H1 (cell line): ENCODE results near the gene OR2L3. TPM values are rescaled to one million over a fixed set of nuclear protein-coding genes. Genes with fewer than 3 reads are reported as not detected.
"Not testable (repeated sequence)": the region's sequence is repeated elsewhere in the genome, so short reads cannot be mapped to it uniquely, and the experiment has no call there.

Experiments used
- CTCF ChIA-PET: fragments of 300-600 bp; sonication (Branson Sonifier 250); formaldehyde crosslinking; loops from one replicate; lab custom pipeline; 2021; ENCODE audit not compliant: partially characterized antibody; lab: Charles Lee
- POLR2A ChIA-PET: fragments of 300-600 bp; sonication (Branson Sonifier 250); formaldehyde crosslinking; loops from one replicate; lab custom pipeline; 2021; ENCODE audit warnings: inconsistent platforms; ENCODE audit not compliant: partially characterized antibody; lab: Charles Lee
- DNase-seq, 2 experiments: peaks; one replicate each; pipeline versions ENCODE4 v3.0.0 to v3.0.0-alpha.2; 2010 to 2022; ENCODE audit warnings: low spot score in 2 of 2, low read depth in 1 of 2, mixed read lengths in 1 of 2
- FAIRE-seq: peaks from 2 replicates; lab custom pipeline; 2011; peaks lifted over from hg19 to GRCh38; lab: Jason Lieb, UNC
- H2AFZ ChIP-seq: 2 replicates; pipeline ENCODE4 v1.8.1; 2012; ENCODE audit warnings: low read length, inconsistent platforms
- H2AK5ac ChIP-seq: 2 replicates; pipeline ENCODE4 v1.6.1; 2013; ENCODE audit warnings: low read depth, low read length
- H2BK120ac ChIP-seq: replicated peaks from 2 replicates; pipeline ENCODE3; 2013; ENCODE audit warnings: low read depth, low read length, inconsistent platforms
- H2BK12ac ChIP-seq: 2 replicates; pipeline ENCODE4 v1.6.1; 2013; ENCODE audit warnings: low read depth, low read length
- H2BK15ac ChIP-seq: 2 replicates; pipeline ENCODE4 v1.6.1; 2013; ENCODE audit warnings: low read length
- H2BK20ac ChIP-seq: 2 replicates; pipeline ENCODE4 v1.6.1; 2013; ENCODE audit warnings: low read length
- H2BK5ac ChIP-seq: 2 replicates; pipeline ENCODE4 v1.6.1; 2013; ENCODE audit warnings: low read depth, low read length
- H3K14ac ChIP-seq: 2 replicates; pipeline ENCODE4 v1.6.1; 2013; ENCODE audit warnings: inconsistent platforms; ENCODE audit not compliant: insufficient read length
- H3K18ac ChIP-seq: 2 replicates; pipeline ENCODE4 v1.6.1; 2013; ENCODE audit warnings: low read length; ENCODE audit errors: extremely low read depth
- H3K23ac ChIP-seq: 2 replicates; pipeline ENCODE4 v1.6.1; 2013; ENCODE audit warnings: inconsistent platforms; ENCODE audit not compliant: insufficient read length
- H3K23me2 ChIP-seq: 2 replicates; pipeline ENCODE4 v1.6.1; 2013; ENCODE audit warnings: low read depth, low read length
- H3K27ac ChIP-seq: 2 replicates; pipeline ENCODE4 v1.6.1; 2011; ENCODE audit warnings: low read depth, low read length, inconsistent platforms
- H3K27me3 ChIP-seq, 4 experiments: replicated peaks in 1 of 4; 1 replicate in 1 of 4; 2 replicates in 3 of 4; pipeline versions ENCODE4 v1.6.1 to v1.8.1; 2011 to 2013; ENCODE audit warnings: low read length in 3 of 4, mild to moderate bottlenecking in 3 of 4, inconsistent platforms in 2 of 4, mixed read lengths in 2 of 4, moderate library complexity in 1 of 4; ENCODE audit not compliant: control insufficient read depth in 3 of 4, insufficient read depth in 3 of 4; ENCODE audit errors: extremely low read depth in 1 of 4
- H3K36me3 ChIP-seq, 4 experiments: 2 replicates each; pipeline versions ENCODE4 v1.6.1 to v1.8.1; 2011 to 2013; ENCODE audit warnings: mild to moderate bottlenecking in 4 of 4, low read length in 3 of 4, moderate library complexity in 2 of 4, control low read depth in 1 of 4, inconsistent platforms in 1 of 4; ENCODE audit not compliant: insufficient read depth in 4 of 4, control insufficient read depth in 2 of 4
- H3K4ac ChIP-seq: replicated peaks from 2 replicates; pipeline ENCODE3; 2013; ENCODE audit warnings: low read length, low read depth, mixed read lengths, inconsistent platforms; ENCODE audit not compliant: insufficient read length
- H3K4me1 ChIP-seq, 4 experiments: replicated peaks in 1 of 4; 1 replicate in 1 of 4; 2 replicates in 3 of 4; pipeline versions ENCODE4 v1.6.1 to v1.8.1; 2011 to 2013; ENCODE audit warnings: low read length in 3 of 4, inconsistent platforms in 2 of 4, mixed read lengths in 1 of 4; ENCODE audit not compliant: insufficient read depth in 4 of 4, control insufficient read depth in 3 of 4
- H3K4me2 ChIP-seq, 2 experiments: 2 replicates each; pipeline versions ENCODE4 v1.6.1 to v1.8.1; 2011 to 2013; ENCODE audit warnings: low read depth in 2 of 2, low read length in 2 of 2, control low read depth in 1 of 2, inconsistent platforms in 1 of 2, mild to moderate bottlenecking in 1 of 2; ENCODE audit not compliant: insufficient read depth in 1 of 2
- H3K4me3 ChIP-seq, 4 experiments: fragments of 200-600, 300-600 bp in 1 of 4; sonication (generic), shearing (Covaris generic), sonication (Bioruptor Twin) in 1 of 4; 2 replicates each; pipeline versions ENCODE4 v1.5.1 to v1.8.1; 2011 to 2016; ENCODE audit warnings: low read length in 4 of 4, low read depth in 3 of 4, control low read depth in 2 of 4, inconsistent platforms in 2 of 4, mild to moderate bottlenecking in 2 of 4, mixed read lengths in 1 of 4, moderate library complexity in 1 of 4; ENCODE audit not compliant: insufficient read depth in 2 of 4; ENCODE audit errors: extremely low read depth in 1 of 4
- H3K56ac ChIP-seq: replicated peaks from 2 replicates; pipeline ENCODE3; 2013; ENCODE audit warnings: low read depth, mild to moderate bottlenecking, mixed read lengths, low read length, inconsistent platforms; ENCODE audit not compliant: insufficient read length
- H3K79me1 ChIP-seq: 2 replicates; pipeline ENCODE4 v1.6.1; 2013; ENCODE audit warnings: low read depth, low read length, control low read depth
- H3K79me2 ChIP-seq, 2 experiments: 2 replicates each; pipeline versions ENCODE4 v1.6.1 to v1.8.1; 2012 to 2013; ENCODE audit warnings: low read length in 2 of 2, mild to moderate bottlenecking in 2 of 2, inconsistent platforms in 1 of 2; ENCODE audit not compliant: insufficient read depth in 2 of 2, control insufficient read depth in 1 of 2
- H3K9ac ChIP-seq, 4 experiments: replicated peaks in 1 of 4; 1 replicate in 1 of 4; 2 replicates in 3 of 4; pipeline versions ENCODE4 v1.6.1 to v1.8.1; 2011 to 2013; ENCODE audit warnings: low read depth in 3 of 4, low read length in 3 of 4, control low read depth in 2 of 4, mild to moderate bottlenecking in 2 of 4, moderate library complexity in 2 of 4, inconsistent platforms in 1 of 4; ENCODE audit errors: extremely low read depth in 1 of 4
- H3K9me3 ChIP-seq, 2 experiments: 2 replicates each; pipeline versions ENCODE4 v1.6.1 to v1.8.1; 2012 to 2013; ENCODE audit warnings: mild to moderate bottlenecking in 2 of 2, moderate library complexity in 2 of 2, control low read depth in 1 of 2, inconsistent platforms in 1 of 2, low read depth in 1 of 2, low read length in 1 of 2, mixed read lengths in 1 of 2; ENCODE audit not compliant: insufficient read depth in 2 of 2
- H4K20me1 ChIP-seq, 2 experiments: replicated peaks in 1 of 2; 2 replicates each; pipeline versions ENCODE3 to v1.8.1; 2011 to 2013; ENCODE audit warnings: inconsistent platforms in 2 of 2, low read length in 2 of 2, mild to moderate bottlenecking in 1 of 2; ENCODE audit not compliant: insufficient read depth in 2 of 2, control insufficient read depth in 1 of 2
- H4K5ac ChIP-seq: 2 replicates; pipeline ENCODE4 v1.6.1; 2013; ENCODE audit warnings: low read length, low read depth, mixed read lengths, inconsistent platforms; ENCODE audit not compliant: insufficient read length
- H4K8ac ChIP-seq: 2 replicates; pipeline ENCODE4 v1.8.0; 2013; ENCODE audit warnings: mild to moderate bottlenecking, moderate library complexity, low read length, inconsistent platforms; ENCODE audit not compliant: insufficient read depth; ENCODE audit errors: extremely low read depth
- H4K91ac ChIP-seq: replicated peaks from 2 replicates; pipeline ENCODE3; 2013; ENCODE audit warnings: low read length, mixed read lengths, inconsistent platforms; ENCODE audit not compliant: insufficient read length
- WGBS, 2 experiments: shearing (Covaris generic) in 1 of 2; methylation state at CpG; one replicate each; pipeline versions ENCODE4 v1.1.6 to v1.1.7; 2013 to 2015; ENCODE audit warnings: low lambda C conversion rate in 2 of 2, mixed read lengths in 2 of 2, inconsistent platforms in 1 of 2, low coverage in 1 of 2, missing lambda C conversion rate in 1 of 2; ENCODE audit not compliant: insufficient replicate concordance in 2 of 2, insufficient coverage in 1 of 2, insufficient read length in 1 of 2; ENCODE audit errors: extremely low coverage in 1 of 2, missing lambda C conversion rate in 1 of 2; 5-methylcytosine and 5-hydroxymethylcytosine counted together
- polyA plus RNA-seq, 7 experiments: library from polyadenylated mRNA; depleted of rRNA in 3 of 7; stranded (reverse) in 5 of 7; unstranded in 2 of 7; fragments of >200 nt in 5 of 7; fragments of 200-250 nt in 2 of 7; gene quantifications; 1 replicate in 5 of 7; 2 replicates in 1 of 7; 4 replicates in 1 of 7; pipeline versions ENCODE4 v1.2.1 to v1.2.3, GENCODE V29; 2011 to 2013; ENCODE audit warnings: missing spikeins in 2 of 7, mixed read lengths in 2 of 7
- total RNA-seq: library from RNA; stranded (reverse); fragmentation: NEBNext Ultra II Directional; extraction: Animal tissue kit (Norgen Biotek cat#: 25700); gene quantifications from 2 replicates; pipeline ENCODE4 v1.2.1, GENCODE V29; 2021

Gene OR2L3
- total and polyA plus RNA-seq, 2 of the 8 experiments (the other 6 are each of a cell fraction or from before 2014, with no cell fraction given): not detected

GRCh38 chr1:248083864-248084263 is 37.2 kb downstream of the OR2L3 start:
- DNase-seq, H3K79me2 ChIP-seq, H4K5ac ChIP-seq, H3K4me3 ChIP-seq, H3K4me2 ChIP-seq, H3K36me3 ChIP-seq, H2AFZ ChIP-seq, H3K27ac ChIP-seq, H3K27me3 ChIP-seq, H2BK20ac ChIP-seq, H2BK12ac ChIP-seq, POLR2A ChIA-PET, H2BK120ac ChIP-seq, H2BK15ac ChIP-seq, H3K14ac ChIP-seq, H4K20me1 ChIP-seq, H3K23ac ChIP-seq, H3K4ac ChIP-seq, FAIRE-seq, H3K4me1 ChIP-seq, H3K18ac ChIP-seq, H4K91ac ChIP-seq, H3K23me2 ChIP-seq, H2BK5ac ChIP-seq, CTCF ChIA-PET, H3K56ac ChIP-seq, H3K9ac ChIP-seq, H3K79me1 ChIP-seq, H2AK5ac ChIP-seq, H4K8ac ChIP-seq: not testable (repeated sequence)
- 93% methylated on average over 11 of the region's 17 CpGs; no CpG with 5 or more reads in 1 of the 2 experiments for WGBS, 2 experiments
- peaks cover 31 to 45% of the 10 kb centered on the region in 2 experiments for H3K9me3 ChIP-seq
